OCI-LY3 (cell line): Measurements from ENCODE around the gene ZNF407.

Experiments
- CTCF ChIP-seq: fragments of 200-600, 300-600 bp; sonication (generic); IDR thresholded peaks from 2 replicates; pipeline ENCODE4 v1.5.1; 2014; ENCODE audit warnings: antibody characterized with exemption, low read length, low read depth
- EZH2phosphoT487 ChIP-seq: fragments of 200-600 bp; shearing (Covaris generic); IDR thresholded peaks from 2 replicates; pipeline ENCODE4 v1.6.1; 2018; ENCODE audit warnings: antibody characterized with exemption, mixed run types, low read depth

GRCh38 chr18:74803117-74803516 lies 205.4 kb downstream of the ZNF407 start:
- no peak for TF ChIP-seq CTCF
- no peak for TF ChIP-seq EZH2phosphoT487
